Neuronal stem cell (in vitro differentiated cells): ENCODE measurements around the gene TMOD1.
A peak's percentile ranks its signal among the peaks of the same experiment; 100 is the strongest.

Source experiments
- DNase-seq: peaks from one replicate; pipeline ENCODE4 v3.0.0-alpha.2; 2013; ENCODE audit warnings: low spot score
- H2AFZ ChIP-seq: one replicate; pipeline ENCODE4 v1.6.1; 2013; ENCODE audit warnings: mild to moderate bottlenecking, low read length, inconsistent platforms
- H2AK5ac ChIP-seq: 2 replicates; pipeline ENCODE4 v1.6.1; 2013; ENCODE audit warnings: low read depth, mild to moderate bottlenecking, inconsistent platforms, low read length, moderate library complexity, mixed read lengths
- H2BK120ac ChIP-seq: 2 replicates; pipeline ENCODE4 v1.6.1; 2013; ENCODE audit warnings: low read depth, mild to moderate bottlenecking, inconsistent platforms, low read length, moderate library complexity, mixed read lengths
- H2BK12ac ChIP-seq: one replicate; pipeline ENCODE4 v1.6.1; 2013; ENCODE audit warnings: low read length, inconsistent platforms
- H2BK15ac ChIP-seq: 2 replicates; pipeline ENCODE4 v1.6.1; 2013; ENCODE audit warnings: mild to moderate bottlenecking, low read length, inconsistent platforms, mixed read lengths
- H2BK5ac ChIP-seq: one replicate; pipeline ENCODE4 v1.6.1; 2013; ENCODE audit warnings: inconsistent platforms, mild to moderate bottlenecking, low read length, moderate library complexity
- H3K14ac ChIP-seq: one replicate; pipeline ENCODE4 v1.6.1; 2013; ENCODE audit warnings: low read length, inconsistent platforms
- H3K18ac ChIP-seq: 2 replicates; pipeline ENCODE4 v1.6.1; 2013; ENCODE audit warnings: low read length, inconsistent platforms
- H3K23ac ChIP-seq: 2 replicates; pipeline ENCODE4 v1.6.1; 2013; ENCODE audit warnings: low read depth, mild to moderate bottlenecking, mixed read lengths, low read length, inconsistent platforms; ENCODE audit not compliant: poor library complexity
- H3K27ac ChIP-seq: replicated peaks from 3 replicates; pipeline ENCODE4 v1.5.1; 2013; ENCODE audit warnings: low read length, inconsistent platforms
- H3K27me3 ChIP-seq, 3 experiments: 2 replicates each; pipeline ENCODE4 v1.6.1; 2013; ENCODE audit warnings: low read length in 3 of 3, mild to moderate bottlenecking in 2 of 3, inconsistent platforms in 1 of 3, low read depth in 1 of 3, mixed read lengths in 1 of 3, moderate library complexity in 1 of 3; ENCODE audit not compliant: control insufficient read depth in 3 of 3, insufficient read depth in 3 of 3
- H3K36me3 ChIP-seq, 2 donors: replicated peaks in 1 of 2; 2 replicates each; pipeline ENCODE4 v1.6.1; 2013; ENCODE audit warnings: low read length in 2 of 2; ENCODE audit not compliant: control insufficient read depth in 2 of 2, insufficient read depth in 2 of 2
- H3K4ac ChIP-seq: 2 replicates; pipeline ENCODE4 v1.6.1; 2013; ENCODE audit warnings: inconsistent platforms, mild to moderate bottlenecking, low read length, moderate library complexity
- H3K4me1 ChIP-seq, 2 donors: 1 replicate in 1 of 2; 2 replicates in 1 of 2; pipeline ENCODE4 v1.6.1; 2013; ENCODE audit warnings: low read length in 2 of 2, low read depth in 1 of 2; ENCODE audit not compliant: control insufficient read depth in 2 of 2, insufficient read depth in 1 of 2
- H3K4me2 ChIP-seq: one replicate; pipeline ENCODE4 v1.6.1; 2013; ENCODE audit warnings: mild to moderate bottlenecking, low read length, inconsistent platforms; ENCODE audit not compliant: insufficient read depth, poor library complexity, severe bottlenecking
- H3K4me3 ChIP-seq, 2 donors: 2 replicates each; pipeline ENCODE4 v1.5.1; 2013; ENCODE audit warnings: low read length in 2 of 2, mild to moderate bottlenecking in 2 of 2, inconsistent platforms in 1 of 2, moderate library complexity in 1 of 2
- H3K79me1 ChIP-seq: one replicate; pipeline ENCODE4 v1.6.1; 2013; ENCODE audit warnings: low read depth, mild to moderate bottlenecking, inconsistent platforms, low read length, moderate library complexity
- H3K9ac ChIP-seq: one replicate; pipeline ENCODE4 v1.6.1; 2013; ENCODE audit warnings: mild to moderate bottlenecking, low read depth, low read length, inconsistent platforms; ENCODE audit not compliant: poor library complexity
- H3K9me3 ChIP-seq, 2 donors: replicated peaks in 1 of 2; 2 replicates each; pipeline versions ENCODE3 to v1.6.1; 2013; ENCODE audit warnings: low read length in 2 of 2, mild to moderate bottlenecking in 2 of 2, inconsistent platforms in 1 of 2, low read depth in 1 of 2, mixed read lengths in 1 of 2, moderate library complexity in 1 of 2; ENCODE audit not compliant: control insufficient read depth in 2 of 2, insufficient read depth in 1 of 2
- H4K8ac ChIP-seq: one replicate; pipeline ENCODE4 v1.6.1; 2013; ENCODE audit warnings: low read depth, mild to moderate bottlenecking, inconsistent platforms, low read length, moderate library complexity
- H4K91ac ChIP-seq: one replicate; pipeline ENCODE4 v1.6.1; 2013; ENCODE audit warnings: low read length, low read depth, mild to moderate bottlenecking, inconsistent platforms; ENCODE audit not compliant: poor library complexity
- WGBS, 2 donors: extraction: QIAGEN DNeasy Blood & Tissue Kit; methylation state at CpG; one replicate each; pipeline ENCODE4 v1.1.7; 2013; ENCODE audit warnings: missing lambda C conversion rate in 2 of 2, mixed read lengths in 1 of 2; ENCODE audit not compliant: insufficient read length in 2 of 2, insufficient replicate concordance in 1 of 2; ENCODE audit errors: extremely low coverage in 2 of 2; 5-methylcytosine and 5-hydroxymethylcytosine counted together

TMOD1 gene

DNA sequence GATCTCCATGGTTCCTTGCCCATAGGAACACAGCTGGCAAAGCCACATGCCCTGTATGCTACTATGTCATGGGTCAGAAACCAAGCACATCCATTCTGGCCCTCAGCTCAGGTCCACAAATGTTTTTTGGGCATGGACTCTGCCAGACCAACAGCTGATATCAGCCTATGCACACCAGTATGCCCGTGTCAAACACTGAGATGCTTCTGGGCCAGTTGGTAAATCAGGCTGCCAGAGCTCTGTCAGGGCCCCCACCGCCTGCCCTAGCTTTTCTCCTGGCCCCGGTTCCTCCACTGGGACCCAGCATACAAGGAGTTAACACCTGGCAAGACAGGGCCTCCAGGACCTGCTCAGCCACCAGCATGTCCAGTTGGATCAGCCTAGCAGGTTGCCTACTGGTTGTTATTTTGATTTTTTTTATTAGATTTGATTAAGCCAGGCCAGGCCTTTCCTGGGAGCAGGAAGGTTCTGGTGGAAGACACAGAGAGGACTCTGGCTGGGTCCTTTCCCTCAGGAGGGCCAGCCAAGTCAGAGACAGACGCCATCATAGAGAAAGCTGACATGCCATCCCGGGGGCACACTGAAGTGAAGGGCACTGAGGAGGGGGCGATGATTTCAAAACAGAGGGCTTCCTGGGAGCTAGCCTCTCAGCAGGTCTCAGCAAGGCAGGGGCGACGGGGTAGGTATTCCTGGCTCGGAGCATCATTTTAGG is 65.9 kb downstream of the TMOD1 start:
- no peak overlapping the region for H4K91ac ChIP-seq
- no peak overlapping the region for H3K18ac ChIP-seq
- H3K9me3 ChIP-seq, result no peaks in the 10 kb centered on the region
- no peak overlapping the region for H2BK15ac ChIP-seq
- H3K4me1 ChIP-seq, result peaks cover 0 to 11% of the 10 kb centered on the region in 2 donors
- H4K8ac ChIP-seq, result no peak overlapping the region
- no peak overlapping the region for H3K4me2 ChIP-seq
- H2AK5ac ChIP-seq, result no peak overlapping the region
- no peak overlapping the region for H3K14ac ChIP-seq
- no CpG with 5 or more reads among the region's 9 CpGs for WGBS, 2 donors
- no peak overlapping the region for H2AFZ ChIP-seq
- no peaks in the 10 kb centered on the region for H3K36me3 ChIP-seq
- H2BK12ac ChIP-seq, result no peak overlapping the region
- no peaks in the 10 kb centered on the region for H3K79me1 ChIP-seq
- no peak overlapping the region for H3K4ac ChIP-seq
- H3K4me3 ChIP-seq, result no peak overlapping the region
- no peak overlapping the region for H3K23ac ChIP-seq
- no peak overlapping the region for H3K27ac ChIP-seq
- no peak overlapping the region for H2BK120ac ChIP-seq
- H3K9ac ChIP-seq, result no peak overlapping the region
- DNase-seq, result no peak
- H3K27me3 ChIP-seq, result peaks cover 0 to 7% (median 0%) of the 10 kb centered on the region in 3 experiments
- H2BK5ac ChIP-seq, result no peak overlapping the region

- no peaks in the 10 kb centered on the region for H3K9me3 ChIP-seq
- no peak overlapping the region for H3K14ac ChIP-seq
- H3K27me3 ChIP-seq, result peaks cover 0 to 4% (median 0%) of the 10 kb centered on the region in 3 experiments
- no peak overlapping the region for H2AK5ac ChIP-seq
- H3K18ac ChIP-seq, result no peak overlapping the region
- DNase-seq, result no peak
- H2BK12ac ChIP-seq, result no peak overlapping the region
- H2BK5ac ChIP-seq, result no peak overlapping the region
- H3K27ac ChIP-seq, result no peak overlapping the region
- no peak overlapping the region for H2BK15ac ChIP-seq
- H3K9ac ChIP-seq, result no peak overlapping the region
- H3K23ac ChIP-seq, result no peak overlapping the region
- no peak overlapping the region for H3K4me3 ChIP-seq
- no peak overlapping the region for H4K8ac ChIP-seq
- H3K4me2 ChIP-seq, result no peak overlapping the region
- no peaks in the 10 kb centered on the region for H3K79me1 ChIP-seq
- H2AFZ ChIP-seq, result no peak overlapping the region
- H3K4me1 ChIP-seq, result peaks cover 0 to 11% of the 10 kb centered on the region in 2 donors
- no CpG with 5 or more reads among the region's 4 CpGs for WGBS, 2 donors
- H3K4ac ChIP-seq, result no peak overlapping the region
- H3K36me3 ChIP-seq, result no peaks in the 10 kb centered on the region
- no peak overlapping the region for H4K91ac ChIP-seq
- H2BK120ac ChIP-seq, result no peak overlapping the region
Measured at GRCh38 chr9:97567894-97568202, 66.4 kb downstream of the TMOD1 start.

DNA sequence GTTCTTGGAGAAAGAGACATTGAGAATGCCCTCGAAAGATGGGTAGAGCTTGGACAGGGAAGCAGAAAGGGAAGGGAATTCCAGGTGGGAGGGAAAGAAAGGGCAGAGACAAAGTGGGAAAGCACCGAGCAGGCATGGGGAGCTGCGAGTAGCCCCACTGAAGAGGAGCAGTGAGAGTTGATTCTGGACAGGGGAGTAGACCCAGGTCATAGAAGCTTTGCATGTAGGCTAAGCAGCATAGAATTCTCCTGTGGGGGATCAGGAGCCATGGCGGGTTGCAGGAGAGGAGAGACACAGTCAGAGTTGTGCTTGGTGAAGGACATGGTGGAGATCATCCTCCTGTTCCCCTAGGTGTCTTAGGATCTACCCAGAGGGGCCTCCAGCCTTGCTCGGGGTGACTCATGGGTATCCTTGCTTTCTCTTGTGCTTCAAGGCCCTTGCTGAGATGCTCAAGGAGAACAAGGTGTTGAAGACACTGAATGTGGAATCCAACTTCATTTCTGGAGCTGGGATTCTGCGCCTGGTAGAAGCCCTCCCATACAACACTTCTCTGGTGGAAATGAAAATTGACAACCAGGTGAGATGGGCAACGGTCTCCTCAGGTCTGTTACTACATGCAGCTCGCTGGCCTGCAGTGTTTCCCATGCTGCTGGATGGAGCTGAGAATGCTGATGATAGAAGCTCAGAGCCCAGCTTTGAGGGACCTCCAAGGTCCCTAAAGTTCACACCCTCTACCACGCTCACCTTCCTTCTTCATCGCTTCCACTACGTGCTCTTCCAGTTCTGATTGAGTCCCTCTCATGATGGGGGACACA is 67.2 kb downstream of the TMOD1 start:
- no peak overlapping the region for H3K4me3 ChIP-seq
- DNase-seq, result no peak
- H3K18ac ChIP-seq, result no peak overlapping the region
- no peak overlapping the region for H3K4ac ChIP-seq
- H2AFZ ChIP-seq, result no peak overlapping the region
- no peak overlapping the region for H2BK15ac ChIP-seq
- H3K36me3 ChIP-seq, result no peaks in the 10 kb centered on the region
- no peak overlapping the region for H2AK5ac ChIP-seq
- H3K23ac ChIP-seq, result no peak overlapping the region
- H3K9me3 ChIP-seq, result no peaks in the 10 kb centered on the region
- H4K91ac ChIP-seq, result no peak overlapping the region
- H4K8ac ChIP-seq, result no peak overlapping the region
- H3K27me3 ChIP-seq, result peaks cover 0 to 4% (median 0%) of the 10 kb centered on the region in 3 experiments
- H2BK120ac ChIP-seq, result no peak overlapping the region
- 100% methylated on average over 1 of the region's 11 CpGs; no CpG with 5 or more reads in 1 of the 2 donors for WGBS, 2 donors
- peaks cover 0 to 10% of the 10 kb centered on the region in 2 donors for H3K4me1 ChIP-seq
- H3K27ac ChIP-seq, result no peak overlapping the region
- H3K4me2 ChIP-seq, result no peak overlapping the region
- H2BK5ac ChIP-seq, result no peak overlapping the region
- H2BK12ac ChIP-seq, result no peak overlapping the region
- H3K9ac ChIP-seq, result no peak overlapping the region
- H3K14ac ChIP-seq, result no peak overlapping the region
- H3K79me1 ChIP-seq, result no peaks in the 10 kb centered on the region

DNA sequence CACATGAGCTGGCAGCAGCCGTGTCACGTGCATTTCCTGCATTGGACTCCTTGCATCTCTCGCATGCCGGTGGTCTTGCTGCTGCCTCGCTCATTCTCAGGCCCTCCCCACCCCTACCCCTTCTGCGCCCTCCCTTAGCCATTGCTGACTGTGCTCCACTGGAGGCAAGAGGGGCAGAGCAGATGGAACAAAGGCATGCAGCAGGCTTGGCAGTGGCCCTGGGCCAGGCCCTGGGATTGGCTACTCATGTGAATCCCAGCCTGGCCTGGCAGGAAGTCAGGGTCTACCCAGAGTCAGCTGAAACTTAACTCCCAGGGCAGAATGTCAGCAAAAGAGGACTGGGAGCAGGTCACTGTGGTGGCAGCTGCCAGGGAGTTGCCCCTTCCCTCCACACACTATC is 69.4 kb downstream of the TMOD1 start:
- no peak overlapping the region for H4K8ac ChIP-seq
- no peak overlapping the region for H4K91ac ChIP-seq
- H3K79me1 ChIP-seq, result no peaks in the 10 kb centered on the region
- H3K4ac ChIP-seq, result no peak overlapping the region
- H3K14ac ChIP-seq, result no peak overlapping the region
- peak overlapping the region; percentile 32 for H2AFZ ChIP-seq
- H3K18ac ChIP-seq, result peak overlapping the region; percentile 21
- H2BK12ac ChIP-seq, result no peak overlapping the region
- H3K4me2 ChIP-seq, result no peak overlapping the region
- no peaks in the 10 kb centered on the region for H3K9me3 ChIP-seq
- no peak overlapping the region for H3K9ac ChIP-seq
- peaks cover 0 to 2% (median 0%) of the 10 kb centered on the region in 3 experiments for H3K27me3 ChIP-seq
- H2BK15ac ChIP-seq, result no peak overlapping the region
- H3K36me3 ChIP-seq, result no peaks in the 10 kb centered on the region
- H3K4me3 ChIP-seq, result no peak overlapping the region
- H3K23ac ChIP-seq, result no peak overlapping the region
- no peak overlapping the region for H2BK120ac ChIP-seq
- no peak overlapping the region for H2BK5ac ChIP-seq
- H3K4me1 ChIP-seq, result no peaks in the 10 kb centered on the region
- H2AK5ac ChIP-seq, result no peak overlapping the region
- H3K27ac ChIP-seq, result no peak overlapping the region
- no CpG with 5 or more reads among the region's 6 CpGs for WGBS, 2 donors
- no peak for DNase-seq
